GM15510 (cell line): ENCODE data around the gene NIPBL.

ENCODE experiments used
- POLR2A ChIP-seq: IDR thresholded peaks from 3 replicates; pipeline ENCODE4 v1.6.1; 2011; ENCODE audit warnings: borderline replicate concordance; ENCODE audit not compliant: insufficient read length; ENCODE audit errors: extremely low read depth

The NIPBL gene

DNA sequence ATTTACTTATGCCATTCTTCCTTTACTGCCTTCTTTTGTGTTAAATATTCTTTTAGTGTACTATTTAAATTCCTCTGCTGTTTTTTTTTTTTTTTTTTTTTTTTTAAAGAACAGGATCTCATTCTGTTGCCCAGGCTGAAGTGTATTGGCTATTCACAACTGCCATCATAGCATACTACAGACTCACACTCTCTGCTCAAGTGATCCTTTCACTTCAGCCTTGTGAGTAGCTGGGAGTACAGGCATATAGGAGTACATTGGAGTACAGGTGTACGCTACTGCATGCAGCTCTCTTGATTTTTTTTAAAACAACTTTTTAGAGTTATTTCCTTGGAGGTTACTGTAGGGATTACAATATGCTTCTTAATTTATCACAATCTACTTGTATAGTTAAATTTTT lies 56.1 kb downstream of the NIPBL start:
- TF ChIP-seq POLR2A, result no peak

DNA sequence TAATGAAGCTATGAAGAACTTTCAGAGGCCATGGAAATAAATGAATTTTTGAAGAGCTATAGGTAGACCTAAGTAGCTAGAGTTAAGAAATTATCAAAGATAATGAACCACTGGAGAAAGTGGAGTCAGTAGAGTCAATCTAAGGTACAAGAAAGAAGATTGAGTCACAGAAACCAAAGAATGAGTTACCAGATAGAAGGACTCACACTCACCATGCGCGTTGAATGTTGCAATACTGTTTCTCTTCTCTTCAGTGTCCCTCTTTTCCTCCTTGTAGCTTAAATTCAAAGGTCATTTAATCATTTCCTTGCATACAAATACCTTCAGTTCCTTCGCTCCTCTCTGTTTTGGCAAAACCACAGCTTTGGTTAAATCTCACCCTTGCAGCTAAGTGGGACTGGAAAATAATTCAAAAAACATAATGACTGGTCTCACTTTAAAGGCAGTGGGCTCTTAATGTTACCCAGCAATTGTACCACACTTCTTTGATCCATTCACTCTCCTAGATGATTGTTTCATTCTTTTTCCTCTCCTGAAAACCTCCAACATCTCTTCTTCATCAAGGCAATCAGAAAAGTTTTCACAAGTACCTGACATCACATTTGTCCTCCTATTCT lies 58.3 kb downstream of the NIPBL start:
- no peak for TF ChIP-seq POLR2A

DNA sequence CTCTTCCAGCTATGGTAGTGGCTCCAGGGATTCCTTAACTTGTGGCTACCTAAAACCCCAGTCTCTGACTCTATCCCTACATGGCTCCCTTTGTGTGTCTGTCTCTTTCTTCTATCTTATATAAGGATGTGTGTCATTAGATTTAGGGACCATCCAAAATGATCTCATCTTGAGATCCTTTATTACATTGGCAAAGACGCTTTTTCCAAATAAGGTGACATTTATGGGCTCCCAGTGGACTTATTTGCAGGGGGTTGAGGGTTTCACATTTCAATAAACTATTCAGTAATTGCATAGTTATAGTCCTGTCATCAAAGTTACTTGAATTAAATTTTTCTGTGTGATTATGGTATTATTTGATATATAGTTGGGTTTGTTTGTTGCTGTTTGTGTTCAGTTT lies 59.2 kb downstream of the NIPBL start:
- no peak for TF ChIP-seq POLR2A

DNA sequence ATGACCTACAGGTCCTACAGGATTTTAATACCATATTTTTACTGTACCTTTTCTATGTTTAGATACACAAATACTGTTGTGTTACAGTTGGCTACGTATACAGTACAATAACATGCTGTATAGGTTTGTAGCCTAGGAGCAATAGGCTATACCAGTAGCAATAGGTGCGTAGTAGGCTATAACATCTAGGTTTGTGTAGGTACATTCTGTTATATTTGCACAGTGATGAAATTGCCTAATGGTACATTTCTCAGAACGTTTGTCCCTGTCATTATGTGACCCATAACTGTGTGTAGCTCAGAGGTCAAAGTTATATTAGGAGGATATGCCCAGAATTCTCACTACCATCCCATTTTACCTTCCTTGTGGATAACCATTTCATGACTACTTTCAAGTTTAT lies 59.7 kb downstream of the NIPBL start:
- TF ChIP-seq POLR2A, result no peak

DNA sequence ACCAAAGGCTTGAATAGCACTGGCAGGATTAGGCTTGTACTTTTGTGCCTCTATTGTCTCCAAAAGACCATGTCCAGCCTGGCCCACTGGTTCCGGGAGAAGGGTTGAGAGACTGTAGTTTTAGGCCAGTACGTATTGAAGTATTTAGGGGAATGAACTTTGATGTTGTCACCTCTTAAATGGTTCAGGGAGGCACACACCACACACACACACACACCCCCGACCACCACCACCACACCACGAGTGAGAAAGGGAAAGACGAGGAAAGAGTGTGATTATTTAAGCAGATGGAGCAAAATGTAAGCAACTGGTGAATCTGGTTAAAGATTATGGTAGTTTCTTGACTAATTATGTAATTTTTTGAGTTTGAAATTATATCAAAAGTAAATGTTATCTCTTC lies 61.6 kb downstream of the NIPBL start:
- TF ChIP-seq POLR2A, result no peak

DNA sequence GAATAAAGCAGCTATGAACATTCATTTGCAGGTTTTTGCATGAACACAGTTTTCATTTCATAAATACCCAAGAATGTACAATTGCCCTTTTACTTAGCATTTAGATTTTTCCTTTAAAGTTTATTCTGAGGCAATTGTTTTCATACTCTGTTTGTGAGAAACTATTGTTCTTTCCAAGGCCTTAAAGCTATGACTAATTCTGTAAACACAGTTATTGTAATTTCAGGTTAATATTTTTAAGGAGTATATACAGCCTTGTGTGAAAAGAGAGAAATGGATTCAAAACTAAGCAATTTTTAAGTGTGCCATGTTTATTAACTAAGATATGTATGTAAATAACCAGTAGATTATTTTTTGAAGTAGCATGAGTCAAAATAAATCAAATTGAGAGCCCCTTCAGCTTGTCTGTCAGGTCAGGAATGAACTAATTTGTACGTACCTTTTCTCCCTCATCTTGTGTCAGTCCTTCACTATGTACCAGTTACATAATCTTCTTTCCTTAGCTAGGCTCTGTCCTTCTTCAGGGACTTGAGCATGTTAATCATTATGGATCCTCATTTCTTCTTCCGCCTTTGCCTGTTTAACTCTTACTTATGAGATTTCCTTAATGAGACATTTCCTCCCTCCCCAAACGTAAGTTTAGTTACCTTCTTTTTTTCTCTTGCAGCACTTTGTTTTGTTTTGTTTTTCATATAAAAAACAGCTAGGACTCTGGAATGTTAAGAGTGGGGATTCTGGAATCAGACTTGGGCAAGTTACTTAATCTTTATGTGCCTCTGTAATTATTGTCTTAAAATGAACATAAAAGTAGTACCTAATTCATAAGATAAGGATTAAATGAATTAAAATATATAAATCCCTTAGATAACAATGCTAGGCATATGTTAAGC lies 63.6 kb downstream of the NIPBL start:
- TF ChIP-seq POLR2A, result no peak

DNA sequence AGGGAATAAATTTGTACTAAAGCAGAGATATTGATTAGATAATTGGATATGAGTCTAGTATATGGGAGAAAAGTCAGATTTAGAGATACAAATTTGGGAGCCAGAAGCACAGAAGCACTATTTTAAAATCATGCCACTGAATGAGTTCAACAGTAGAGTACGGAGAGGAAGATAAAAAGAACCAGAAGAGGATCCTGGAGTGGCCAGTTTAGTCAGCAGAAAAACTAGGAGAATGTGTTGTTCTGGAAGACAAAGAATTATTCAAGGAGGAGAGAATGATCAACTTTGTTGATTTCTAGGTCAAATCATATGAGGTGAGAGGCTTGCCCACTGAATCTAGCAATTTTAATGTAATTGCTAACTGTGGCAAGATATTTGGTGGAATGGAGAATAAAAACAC lies 67.0 kb downstream of the NIPBL start:
- TF ChIP-seq POLR2A, result no peak

DNA sequence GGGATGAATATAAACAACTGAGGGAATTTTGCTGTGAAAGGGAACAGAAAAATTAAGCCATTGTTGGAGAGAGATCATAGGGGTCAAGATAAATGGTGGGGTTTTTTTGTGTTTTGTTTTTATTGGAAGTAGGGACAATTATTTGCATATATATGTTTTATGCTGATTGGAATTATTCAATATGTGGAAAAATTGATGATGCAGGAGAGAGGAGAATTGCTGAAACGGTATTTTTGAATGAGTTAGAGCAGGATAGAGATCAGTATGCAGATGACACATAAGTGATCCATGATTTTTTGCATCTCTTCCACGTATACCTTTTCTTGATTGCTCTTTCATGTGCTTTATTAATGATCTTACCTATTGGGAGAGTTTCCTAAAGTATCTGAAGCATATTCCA lies 67.5 kb downstream of the NIPBL start:
- no peak for TF ChIP-seq POLR2A

DNA sequence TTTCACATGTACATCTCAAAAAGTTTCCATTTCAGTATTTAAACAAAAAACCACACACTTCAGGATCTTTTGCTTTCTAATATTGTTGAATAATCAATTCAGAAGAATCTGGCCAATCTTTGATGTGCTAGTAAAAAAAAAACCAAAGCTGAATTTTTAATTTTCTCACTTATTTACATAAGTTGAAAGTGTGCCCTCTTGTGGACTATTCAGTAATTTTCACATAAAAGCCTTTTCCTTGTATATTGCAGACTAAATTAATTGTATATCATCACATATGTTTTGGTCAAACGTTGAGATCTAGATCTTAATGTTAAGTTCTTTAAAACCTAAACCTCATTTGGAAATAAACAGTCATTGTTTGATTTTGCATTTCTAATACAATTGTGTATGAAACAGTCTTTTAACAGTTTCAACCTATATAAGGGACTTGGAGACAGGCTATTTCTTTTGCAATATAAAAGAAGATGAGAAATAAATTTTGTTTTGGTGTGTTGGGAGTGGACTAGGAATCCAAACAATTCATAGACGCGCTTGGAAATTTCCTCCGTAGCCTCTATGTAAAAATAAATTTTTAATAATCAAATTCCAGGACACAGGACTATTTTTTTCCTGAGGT lies 68.1 kb downstream of the NIPBL start:
- no peak for TF ChIP-seq POLR2A

DNA sequence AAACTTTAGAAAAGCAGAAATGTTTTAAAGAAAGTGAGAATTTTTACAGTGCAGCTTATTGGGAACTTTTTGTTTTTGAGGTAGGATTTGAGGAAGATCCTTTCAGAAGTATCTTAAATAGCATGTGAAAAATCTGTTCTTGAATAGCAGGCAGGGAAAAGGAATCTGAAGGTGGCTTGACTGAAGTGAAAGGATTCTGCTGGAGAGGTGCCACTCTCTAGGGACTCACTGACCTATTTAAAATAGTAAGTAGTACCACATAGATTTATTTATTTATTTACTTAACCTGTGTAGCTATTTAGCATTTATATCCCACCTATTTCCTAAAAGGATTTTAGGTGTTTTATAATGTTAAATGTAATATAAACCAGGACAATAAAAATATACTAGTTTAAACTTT lies 69.1 kb downstream of the NIPBL start:
- TF ChIP-seq POLR2A, result no peak

DNA sequence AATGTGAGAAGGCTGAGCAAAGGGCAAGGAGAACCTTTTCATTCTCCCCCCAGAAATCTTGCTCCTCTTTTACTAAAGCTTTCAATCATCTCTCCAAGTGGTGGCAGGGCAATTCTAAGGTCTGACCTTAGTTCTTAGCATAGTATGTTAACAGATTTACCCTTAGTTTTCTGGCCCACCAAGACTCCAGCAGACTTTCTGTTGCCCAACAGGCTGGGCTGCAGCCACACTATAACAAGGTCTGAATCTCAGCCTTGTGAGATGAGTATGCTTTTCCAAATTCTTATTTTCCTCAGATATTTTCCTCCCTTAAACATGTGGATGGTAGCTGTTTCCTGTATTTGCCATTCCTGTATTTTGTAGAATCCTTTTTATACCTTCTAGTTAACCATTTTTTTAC lies 69.5 kb downstream of the NIPBL start:
- no peak for TF ChIP-seq POLR2A

DNA sequence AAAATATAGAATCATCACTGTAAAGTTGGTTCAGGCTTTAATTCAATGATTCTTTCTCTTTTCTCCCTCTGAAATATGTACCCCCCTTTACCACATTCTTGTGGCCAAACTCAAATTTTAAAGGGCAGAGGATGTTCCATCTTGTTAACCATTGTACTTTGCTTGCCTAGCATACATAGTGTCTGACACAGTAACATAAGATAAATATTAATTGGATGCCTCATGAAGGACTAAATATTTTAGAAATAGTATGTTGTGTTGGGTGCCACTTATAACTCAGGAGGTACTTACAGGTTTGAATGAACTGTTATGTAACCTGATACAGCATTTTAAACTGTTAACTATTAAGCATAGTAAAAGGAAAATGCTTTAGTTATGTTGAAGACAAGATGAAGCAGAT lies 71.5 kb downstream of the NIPBL start:
- TF ChIP-seq POLR2A, result no peak

DNA sequence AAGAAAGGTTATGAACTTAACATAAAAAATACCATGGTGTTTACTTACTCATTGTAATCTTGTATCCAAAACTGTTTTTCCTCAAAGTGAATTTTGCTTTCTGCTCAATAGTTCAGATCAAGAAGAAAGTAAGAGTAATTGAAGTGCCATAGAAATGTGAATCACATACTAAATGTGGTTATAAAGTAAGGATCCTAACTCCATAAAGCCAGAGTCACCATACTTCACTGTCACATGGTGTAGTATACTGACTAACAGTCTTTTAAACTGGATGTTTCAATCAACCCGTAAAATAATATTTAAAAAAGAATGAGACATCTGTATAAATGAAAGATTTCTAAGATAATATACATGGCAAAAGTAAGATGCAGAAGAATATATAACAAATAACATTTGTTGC lies 72.1 kb downstream of the NIPBL start:
- no peak for TF ChIP-seq POLR2A

DNA sequence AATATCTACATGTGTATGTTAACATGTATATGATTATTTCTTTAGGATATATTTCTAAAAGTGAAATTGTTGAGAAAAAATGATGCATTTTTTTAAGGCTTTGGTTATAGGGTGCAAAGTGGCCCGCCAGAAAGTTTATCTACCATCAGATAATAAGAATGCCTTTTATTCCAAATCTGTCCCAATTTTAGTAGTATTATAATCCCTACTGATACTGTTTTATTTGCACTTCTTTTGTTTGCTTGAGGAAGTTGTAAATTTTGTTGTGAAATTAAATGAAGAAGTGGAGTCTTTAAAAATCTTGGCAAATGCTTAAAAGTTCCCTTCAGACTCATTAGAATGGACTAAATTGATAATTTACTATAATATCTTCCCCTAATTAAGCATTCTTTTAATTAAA lies 73.0 kb downstream of the NIPBL start:
- no peak for TF ChIP-seq POLR2A

DNA sequence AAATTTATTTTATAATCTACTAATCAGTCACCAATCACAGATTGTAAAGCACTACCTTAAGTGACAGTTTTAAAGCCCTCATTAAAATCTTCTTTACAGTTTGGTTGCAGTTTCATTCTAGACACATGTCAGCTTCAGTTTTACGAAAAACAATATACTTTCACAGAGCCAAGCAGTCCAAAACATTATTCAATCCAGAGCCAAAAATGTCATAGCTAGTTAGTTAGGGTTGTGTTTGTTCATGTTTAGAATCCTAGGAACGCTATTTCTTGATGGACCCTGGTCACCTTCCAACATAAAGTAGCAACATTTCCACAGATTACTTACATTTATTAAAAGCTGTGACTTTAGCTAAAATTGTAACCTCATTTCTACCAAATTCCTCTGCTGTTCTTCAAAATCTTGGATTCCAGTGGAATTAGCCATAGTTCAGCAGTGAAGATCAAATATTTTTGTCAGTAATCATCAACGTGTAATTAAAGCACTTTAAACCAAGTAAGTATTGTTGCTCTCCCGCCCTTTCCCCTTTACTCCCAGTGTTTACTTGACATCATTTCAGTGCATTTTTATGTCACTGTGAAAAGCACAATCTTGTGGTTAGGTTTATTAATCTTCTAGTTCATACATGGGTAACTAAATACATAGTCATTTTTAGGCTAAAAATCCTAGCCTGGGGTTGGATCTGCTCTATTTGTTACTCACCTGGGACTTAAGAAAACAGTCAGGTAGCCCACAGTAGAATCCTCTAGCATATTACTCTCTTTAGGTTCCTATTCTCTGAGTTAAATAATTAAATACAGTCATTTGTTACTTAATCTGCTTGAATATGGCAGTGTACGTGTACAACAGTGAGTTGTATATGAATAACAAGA lies 74.3 kb downstream of the NIPBL start:
- no peak for TF ChIP-seq POLR2A
